NOMO-1 (cell line): ENCODE measurements around the gene TMEM168.

Source experiments
- DNase-seq, 2 experiments: peaks; one replicate each; lab custom pipeline; 2025; ENCODE audit not compliant: unreplicated experiment in 2 of 2; lab: John Stamatoyannopoulos, UW

Gene TMEM168

DNA sequence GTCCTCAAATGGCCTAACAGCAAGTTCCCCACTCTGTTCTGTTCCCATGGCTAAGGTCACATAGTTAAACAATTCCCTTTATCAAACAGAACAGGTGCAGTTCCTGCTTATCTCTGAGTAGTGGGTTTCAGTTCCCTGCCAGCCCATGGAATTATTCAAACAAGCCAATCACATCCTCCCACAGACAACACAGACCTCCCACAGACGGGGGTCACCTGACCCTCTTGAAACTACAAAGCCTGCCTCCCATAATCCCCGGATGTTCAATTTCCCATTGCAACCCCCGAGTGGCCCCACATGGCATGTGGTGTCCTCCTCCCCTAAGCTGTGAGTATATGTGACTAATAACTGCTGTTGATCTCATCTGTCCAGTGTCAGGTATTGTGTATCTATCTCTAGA lies 64.1 kb downstream of the TMEM168 start:
- no peak for DNase-seq

DNA sequence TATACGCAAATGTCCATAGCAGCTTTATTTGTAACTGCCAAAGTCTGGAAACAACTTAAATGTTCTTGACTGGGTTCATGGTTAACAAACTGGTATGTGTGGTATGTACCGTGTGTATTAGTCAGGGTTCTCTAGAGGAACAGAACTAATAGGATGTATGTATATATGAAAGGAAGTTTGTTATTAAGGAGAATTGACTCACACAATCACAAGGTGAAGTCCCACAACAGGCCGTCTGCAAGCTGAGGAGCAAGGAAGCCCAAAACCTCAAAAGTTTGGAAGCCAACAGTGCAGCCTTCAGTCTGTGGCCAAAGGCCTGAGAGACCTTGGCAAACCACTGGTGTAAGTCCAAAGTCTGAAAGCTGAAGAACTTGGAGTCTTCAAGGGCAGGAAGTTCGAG lies 66.8 kb downstream of the TMEM168 start:
- no peak for DNase-seq

DNA sequence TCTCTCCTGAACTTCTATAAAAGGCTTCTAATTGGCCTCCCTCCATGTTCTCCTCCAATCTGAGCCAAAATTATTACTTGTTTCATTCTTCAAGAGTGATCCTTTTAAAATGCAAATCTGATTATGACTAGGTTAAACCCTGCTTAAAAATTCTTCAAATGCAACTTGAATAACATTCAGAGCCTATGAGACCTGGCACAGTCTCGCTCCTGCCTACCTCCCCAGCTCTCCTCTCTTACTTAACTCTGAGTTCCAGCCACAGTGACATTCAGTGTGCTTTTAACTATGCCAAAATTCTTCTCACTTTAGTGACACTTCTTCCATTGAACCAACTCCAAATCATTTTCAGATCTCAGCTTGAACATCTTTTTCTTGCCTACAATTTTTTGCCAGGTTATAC lies 68.8 kb downstream of the TMEM168 start:
- DNase-seq = no peak

DNA sequence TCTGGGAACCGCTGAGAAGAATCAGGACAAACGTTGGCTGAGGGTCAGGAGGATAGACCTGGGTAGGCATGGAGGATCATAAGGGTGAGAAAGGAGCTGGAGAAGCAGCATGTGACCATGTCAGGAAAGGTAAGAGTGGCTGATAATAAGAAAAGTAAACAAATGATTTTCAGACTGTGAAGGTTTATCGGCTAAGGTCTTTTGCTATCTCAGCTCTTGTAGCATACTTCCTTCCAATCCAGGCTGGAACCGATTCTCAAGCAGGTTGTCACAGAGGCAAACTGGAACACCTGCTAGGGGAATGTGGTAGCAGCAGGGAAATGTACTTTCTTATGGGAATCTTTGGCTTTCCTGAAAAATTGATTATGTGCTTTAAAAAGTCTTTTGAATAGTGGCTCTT lies 74.7 kb downstream of the TMEM168 start:
- no peak for DNase-seq

DNA sequence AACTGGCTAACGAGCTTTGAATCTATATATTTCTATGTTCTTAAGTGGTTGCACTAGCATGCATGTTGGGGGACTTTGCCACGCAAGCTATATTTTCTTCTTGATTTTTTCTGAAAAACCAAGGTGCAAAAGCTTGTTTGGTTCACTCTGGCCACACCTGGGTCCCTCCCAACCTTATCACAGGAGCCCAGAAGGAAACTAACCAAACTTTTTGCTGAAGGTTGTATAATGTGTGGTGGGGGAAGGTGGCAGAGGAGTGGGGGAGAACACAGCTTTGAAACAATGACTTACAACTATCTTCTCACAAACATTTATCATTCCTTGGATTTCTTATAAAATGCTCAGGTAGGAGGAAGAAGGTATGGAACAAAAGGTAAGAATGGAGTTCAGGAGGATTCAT lies 75.3 kb downstream of the TMEM168 start:
- no peak for DNase-seq
